Stimulated activated CD8-positive, alpha-beta memory T cell treated with anti-CD3 and anti-CD28 coated beads, Interleukin-12 subunit alpha, Interleukin-12 subunit beta, amount 100 ng/mL, for 24 hours (primary cell): ENCODE measurements around the gene E2F3.
"Not testable (repeated sequence)": the region's sequence is repeated elsewhere in the genome, so short reads cannot be mapped to it uniquely, and the experiment has no call there.

Experiments
- DNase-seq: peaks from one replicate; pipeline ENCODE4 v3.0.0-alpha.2; 2020; ENCODE audit errors: extremely low read depth

Gene E2F3

DNA sequence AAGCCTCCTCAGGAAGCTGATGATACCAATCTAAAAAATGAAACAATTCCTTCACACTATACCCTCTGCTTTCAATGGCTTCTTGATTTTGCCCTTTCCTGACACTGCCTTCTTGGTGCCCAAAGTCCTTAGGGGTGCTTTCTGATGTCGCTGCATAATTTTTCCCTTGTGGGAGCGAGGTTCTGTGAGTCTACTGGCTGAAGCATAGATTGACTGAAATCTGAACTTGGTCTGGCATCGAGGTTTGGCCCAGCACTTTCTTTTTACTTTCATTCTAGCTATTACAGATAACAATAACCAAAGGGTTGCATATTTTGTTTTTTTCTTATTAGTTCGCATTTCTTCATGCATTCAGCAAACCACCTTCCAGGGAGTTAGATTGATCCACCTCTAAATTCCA is 65.8 kb downstream of the E2F3 start:
- no peak for DNase-seq

DNA sequence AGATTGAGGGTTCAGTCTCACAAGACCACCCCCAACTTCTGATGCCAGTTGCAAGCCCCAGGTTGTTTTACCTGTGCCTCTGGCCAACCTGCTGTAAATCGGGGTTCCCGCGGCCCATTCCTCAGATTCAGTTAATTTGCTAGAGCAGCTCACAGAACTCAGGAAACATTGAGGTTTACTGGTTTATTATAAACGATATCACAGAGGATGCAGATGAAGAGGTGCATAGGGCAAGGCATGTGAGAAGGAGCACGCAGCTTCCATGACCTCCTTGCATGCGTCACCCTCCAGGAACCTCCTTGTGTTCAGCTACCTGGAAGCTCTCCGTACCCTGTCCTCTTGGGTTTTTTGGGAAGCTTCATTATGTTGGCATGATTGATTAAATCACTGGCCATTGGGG is 66.5 kb downstream of the E2F3 start:
- DNase-seq: no peak

DNA sequence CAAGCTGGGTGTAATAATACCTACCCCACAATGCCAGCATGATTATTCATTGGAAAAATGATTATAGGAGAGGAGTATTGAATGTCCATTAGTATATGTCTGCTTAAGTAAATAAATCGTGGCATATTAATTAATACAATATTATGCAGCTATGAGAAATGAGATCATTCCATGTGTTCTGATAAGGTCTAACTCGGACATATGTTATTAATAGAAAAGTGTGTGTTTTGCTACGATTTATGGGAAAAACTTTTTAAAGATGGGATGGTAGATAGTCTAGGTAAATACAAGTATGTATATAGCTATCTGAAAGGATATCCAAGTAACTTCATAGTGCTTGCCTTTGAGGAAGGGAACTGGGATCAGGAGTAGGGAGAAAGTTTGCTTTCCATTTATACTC is 71.1 kb downstream of the E2F3 start:
- DNase-seq: no peak

DNA sequence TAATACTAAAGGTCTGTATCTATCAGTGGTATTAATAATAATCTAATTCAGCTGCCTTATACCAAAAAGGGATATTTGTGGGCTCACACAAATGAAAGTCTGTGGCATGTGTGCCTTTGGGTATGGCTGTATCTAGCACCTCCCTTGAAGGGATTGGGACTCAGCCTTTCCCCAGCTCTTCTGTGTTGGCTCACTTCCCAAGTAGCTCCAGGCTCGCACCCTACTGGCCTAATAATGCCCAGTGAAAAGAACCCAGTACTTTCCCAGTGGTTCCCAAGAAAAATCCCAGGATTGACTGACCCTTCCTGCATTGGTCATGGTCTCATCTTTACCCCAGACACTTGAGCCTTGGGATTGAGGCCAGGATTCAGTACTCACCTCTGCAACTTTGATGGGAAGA is 71.8 kb downstream of the E2F3 start:
- no peak for DNase-seq

DNA sequence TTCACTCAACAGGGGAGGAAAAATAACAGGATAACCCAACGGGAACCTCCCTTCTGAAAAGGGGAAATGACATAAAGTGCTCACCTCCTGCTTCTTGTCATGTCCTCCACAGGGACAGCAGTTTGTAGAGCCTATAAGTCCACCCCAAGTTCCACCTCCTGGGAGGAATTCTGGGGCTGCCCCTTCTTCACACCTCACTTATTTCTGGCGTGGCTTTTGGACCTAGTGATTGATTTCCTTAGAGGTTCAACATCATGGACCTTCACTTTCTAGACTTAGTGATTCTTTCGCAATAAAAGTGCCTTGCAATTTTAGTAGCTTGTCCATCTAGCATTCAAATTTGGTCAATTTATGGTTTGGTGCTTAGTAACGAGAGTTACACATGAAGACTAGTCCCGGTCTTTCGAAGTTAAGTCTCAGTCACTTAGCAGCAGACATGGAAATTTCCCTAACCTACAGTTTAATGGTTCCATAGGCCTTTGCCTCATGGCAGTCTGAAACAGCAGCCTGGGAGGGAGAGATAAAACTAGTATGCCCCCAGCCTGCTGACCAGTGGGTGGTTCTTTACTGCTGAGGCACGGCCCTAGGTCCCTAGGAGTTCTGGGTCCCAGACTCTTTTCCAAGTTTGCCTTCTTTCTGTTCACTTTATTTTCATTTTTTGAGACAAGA is 73.3 kb downstream of the E2F3 start:
- DNase-seq: no peak

DNA sequence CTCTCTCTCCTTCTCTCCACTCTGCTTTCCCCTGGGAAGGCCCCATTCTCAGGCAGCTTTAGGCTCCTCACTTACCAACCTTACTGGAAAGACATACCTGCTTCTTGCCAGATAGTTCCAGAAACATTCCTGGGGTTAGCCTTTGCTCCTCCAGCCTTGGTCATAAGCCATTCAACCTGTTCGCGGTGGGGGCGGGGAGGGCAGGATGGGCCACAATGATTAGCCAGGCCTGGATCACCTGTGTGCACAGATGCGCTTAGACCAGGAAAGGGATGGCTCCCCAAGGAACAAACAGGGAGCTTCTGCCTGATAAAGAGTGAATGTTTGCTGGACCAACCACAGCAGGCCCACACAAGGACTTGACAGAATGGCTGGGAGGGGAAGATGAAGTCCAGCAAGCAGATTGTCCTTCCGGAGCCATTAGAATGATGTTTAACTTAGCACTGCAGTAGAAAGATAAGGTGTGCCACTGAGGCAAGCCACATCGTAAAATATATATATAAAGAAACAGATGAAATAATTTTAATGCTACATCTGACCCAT is 74.9 kb downstream of the E2F3 start:
- DNase-seq: no peak

DNA sequence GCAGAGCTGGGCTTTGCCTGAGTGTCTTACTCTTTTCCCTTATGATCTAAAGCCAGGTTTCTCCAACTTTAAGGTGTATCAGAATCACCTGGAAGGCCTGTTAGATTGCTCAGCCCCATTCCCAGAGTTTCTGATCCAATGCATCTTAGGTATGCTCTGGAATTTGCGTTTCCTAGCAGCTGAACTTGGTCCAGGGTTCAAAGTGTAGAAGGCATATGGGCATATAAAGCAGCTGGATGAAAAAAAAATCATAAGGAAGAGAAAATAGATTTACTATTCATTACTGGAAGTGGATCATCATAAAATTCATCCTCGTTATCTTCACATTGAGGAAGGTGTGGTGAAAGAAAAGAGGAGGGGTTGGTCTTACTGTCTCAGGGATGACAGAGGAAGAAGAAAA is 75.8 kb downstream of the E2F3 start:
- DNase-seq: no peak

DNA sequence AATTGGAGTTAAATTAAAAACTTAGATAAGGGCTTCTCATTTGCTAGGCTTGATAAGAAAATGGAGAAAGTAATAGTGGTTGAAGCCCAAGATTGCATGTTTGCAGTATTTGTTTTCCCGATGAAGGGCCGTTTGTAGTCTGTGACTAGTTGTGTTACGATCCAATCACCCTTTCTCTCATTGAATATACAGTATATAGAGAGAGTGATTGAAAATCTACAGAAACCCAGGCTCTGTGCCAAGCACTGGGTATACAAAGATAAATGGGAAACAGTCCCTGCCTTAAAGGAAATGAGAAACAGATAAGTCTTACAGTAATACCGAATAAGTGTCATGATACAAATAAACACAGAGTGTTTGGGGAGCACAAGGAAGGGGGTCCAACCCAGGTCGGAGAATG is 77.4 kb downstream of the E2F3 start:
- DNase-seq: no peak

DNA sequence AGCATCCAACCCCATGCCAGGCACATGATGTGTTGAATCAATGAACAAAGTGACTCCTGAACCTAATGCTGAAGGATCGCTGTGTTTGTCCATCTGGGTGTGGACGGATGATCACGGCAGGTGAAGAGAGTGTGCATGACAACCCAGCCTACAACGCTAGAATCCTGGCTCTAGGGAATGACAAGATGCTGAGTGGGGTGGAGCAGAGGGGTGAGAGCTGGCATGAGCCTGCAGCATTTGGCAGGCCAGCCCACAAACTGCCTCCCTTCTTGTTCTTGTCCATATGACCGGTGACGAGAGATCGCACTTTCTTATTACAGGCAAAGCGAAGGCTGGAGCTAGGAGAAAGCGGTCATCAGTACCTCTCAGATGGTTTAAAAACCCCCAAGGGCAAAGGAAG is 77.8 kb downstream of the E2F3 start:
- DNase-seq: no peak

DNA sequence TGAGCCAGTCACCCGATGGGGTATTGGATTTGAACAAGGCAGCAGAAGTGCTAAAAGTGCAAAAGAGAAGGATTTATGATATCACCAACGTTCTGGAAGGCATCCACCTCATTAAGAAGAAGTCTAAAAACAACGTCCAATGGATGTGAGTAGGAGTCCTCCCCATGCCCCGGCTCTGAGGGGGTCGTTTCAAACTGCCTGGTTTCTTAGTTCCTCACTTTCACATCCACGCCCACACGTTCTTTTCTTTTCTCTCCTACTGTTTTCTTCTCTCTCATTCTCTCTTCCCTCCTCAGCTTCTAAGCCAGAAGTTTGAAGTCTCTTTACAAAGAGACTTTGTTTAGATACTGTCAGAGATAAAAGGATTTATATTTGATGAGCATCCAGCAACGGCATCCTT is 79.6 kb downstream of the E2F3 start:
- DNase-seq: no peak

DNA sequence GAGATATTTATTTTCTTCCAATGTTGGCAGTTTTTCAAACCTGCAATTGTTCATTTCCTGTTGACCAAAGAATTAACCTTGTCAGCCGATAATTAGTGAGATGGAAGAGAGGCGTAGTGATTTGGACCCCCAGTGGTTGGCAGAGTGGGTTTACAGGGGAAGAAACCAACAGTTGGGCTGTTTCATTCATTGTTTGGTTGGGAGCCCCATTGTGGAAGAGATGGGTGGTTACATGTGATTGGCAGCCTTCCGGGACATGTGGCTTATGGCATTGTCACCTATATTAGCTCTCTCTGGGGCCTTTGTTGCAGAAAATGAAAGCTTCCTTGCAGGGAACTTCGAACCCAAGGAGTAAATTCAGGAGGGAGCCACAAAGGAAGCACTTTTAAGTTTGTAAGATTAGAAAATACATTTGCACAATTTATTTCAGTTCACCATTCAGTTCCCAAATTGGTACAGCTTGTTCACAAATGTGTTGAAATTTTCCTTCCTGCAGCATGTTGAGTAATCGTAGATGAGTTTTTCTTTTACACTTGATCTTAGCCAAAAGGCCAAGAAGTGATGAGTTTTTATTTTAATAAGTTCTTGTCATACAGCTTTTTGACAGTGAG is 82.3 kb downstream of the E2F3 start:
- no peak for DNase-seq

DNA sequence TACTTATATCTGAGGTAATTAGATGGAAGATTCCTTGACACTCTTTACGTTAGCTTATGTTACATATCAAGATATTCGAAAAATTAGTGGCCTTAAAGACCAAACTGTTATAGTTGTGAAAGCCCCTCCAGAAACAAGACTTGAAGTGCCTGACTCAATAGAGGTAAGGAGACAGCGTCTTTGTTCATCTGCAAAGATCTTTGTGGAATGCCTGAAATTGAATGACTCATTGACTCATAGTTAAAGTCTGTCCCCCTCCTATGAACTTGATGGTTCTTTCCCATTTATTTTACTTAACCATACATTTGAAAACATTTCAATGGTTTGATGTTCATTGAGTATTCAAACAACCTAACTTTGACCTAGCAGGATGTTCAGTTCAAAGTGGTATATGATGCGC is 85.0 kb downstream of the E2F3 start:
- no peak for DNase-seq

DNA sequence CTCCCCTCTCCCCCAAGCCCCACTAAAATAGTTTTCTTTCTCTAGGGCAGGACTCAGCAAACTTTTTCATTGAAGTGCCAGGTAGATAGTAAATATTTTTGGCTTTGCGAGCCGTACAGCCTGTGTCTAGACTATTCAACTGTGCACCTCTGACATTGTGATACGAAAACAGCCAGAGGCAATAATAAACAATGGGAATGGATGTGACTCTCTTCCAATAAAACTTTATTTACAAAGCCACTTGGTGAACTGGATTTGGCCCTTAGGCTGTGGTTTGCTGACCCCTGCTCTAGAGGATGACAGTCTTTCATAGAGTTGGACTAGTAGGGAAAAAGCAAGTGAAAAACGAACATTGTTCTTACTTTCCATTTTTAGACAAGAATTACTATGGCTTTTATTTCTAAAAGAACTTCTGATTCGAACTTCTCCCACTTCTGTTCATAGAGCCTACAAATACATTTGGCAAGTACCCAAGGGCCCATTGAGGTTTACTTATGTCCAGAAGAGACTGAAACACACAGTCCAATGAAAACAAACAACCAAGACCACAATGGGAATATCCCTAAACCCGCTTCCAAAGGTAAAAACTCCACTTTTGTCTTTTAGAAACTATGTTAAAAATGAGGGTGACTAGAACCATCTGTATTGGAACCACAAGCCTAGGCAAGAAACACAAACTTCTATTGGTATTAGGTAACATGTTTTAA is 86.1 kb downstream of the E2F3 start:
- no peak for DNase-seq

DNA sequence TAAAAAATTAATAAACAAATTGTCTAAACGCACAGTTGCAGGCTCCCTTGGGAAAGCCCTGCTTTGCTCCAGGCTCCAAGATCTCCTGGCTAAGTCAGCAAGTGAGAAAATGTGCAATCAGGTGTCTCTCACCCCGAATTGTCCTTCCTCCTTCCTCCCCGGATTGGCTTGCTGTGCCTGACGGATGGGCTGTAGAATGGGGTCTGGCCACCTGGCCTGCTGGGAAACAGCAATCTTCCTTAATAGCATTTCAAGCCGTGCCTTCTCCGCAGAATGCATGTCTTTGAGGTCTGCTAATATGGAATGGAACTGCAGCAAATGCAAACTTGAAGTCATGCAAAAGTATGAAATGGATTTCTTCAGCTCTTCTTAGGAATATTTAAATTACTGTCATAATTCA is 88.9 kb downstream of the E2F3 start:
- no peak for DNase-seq

DNA sequence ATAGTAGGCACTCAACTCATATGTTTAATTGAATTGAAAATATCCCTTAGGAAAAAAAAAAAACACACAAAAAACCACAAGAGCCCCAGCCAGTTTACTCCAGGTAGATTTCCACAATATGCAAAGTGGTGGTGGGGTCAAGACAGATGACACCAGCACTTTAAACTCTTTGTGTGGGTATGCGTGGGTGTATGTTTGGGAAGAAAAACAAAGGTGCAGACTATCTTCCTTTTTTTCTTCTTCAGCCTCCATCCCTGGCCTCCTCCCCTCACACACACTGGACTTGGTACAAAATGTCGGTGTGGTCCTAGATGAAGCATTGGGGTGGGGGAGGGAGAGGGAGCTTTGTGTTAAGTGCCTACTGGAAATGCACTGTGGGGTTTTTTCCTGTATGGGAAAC is 90.4 kb downstream of the E2F3 start:
- DNase-seq: no peak

DNA sequence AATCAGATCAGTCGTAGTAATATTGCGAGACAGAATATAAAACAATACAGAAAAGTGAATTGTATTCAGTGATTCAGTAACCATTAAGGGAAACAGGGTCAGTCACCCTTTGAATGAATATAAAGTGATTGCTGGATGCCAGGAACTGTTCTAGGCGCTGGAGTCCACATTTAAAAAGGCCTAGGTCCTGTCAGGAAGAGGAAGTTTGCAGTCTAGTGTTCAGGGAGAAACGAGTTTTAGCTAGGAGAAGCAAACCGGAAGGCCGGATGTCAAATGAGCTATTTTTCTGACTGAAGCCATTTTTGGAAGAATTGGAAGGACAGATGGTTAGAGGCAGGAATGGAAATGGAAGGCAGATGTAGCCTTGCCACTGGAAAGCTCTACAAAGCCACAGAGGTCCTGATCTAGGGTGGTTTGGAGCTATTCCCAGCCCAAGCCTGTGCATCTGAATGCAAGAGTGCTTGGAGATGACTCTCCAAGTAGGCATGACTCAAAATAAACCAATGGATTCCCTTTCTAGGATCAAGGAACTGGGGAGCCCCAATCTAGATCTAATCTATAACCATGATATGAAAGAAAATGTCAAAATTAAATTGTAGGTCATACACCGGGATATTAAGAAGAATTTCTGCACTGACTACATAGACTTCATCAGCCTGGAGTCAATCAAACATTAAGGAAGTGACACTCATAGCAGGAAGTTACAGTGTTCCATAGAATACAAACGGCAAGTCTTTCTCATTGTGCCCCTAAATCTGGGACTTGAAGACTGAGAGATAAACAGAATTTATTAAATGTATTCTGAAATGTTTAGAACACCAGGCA is 95.7 kb downstream of the E2F3 start:
- no peak for DNase-seq

DNA sequence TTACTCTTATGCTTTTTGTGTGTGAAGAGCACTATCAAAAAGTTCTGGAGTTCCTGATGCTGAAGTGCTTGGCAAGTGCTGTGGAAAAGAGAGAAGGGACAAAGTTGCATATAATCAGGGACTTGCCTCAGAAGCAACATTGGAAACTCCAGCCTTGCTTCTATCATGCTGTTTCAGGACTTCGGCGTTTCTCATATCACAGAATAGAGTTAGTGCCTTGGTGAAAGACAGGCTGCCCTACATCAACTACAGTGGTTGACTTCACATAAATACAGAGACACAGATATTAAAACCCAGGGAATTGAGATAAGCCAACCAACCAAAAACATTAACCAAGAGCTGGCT is 96.3 kb downstream of the E2F3 start:
- DNase-seq: no peak

DNA sequence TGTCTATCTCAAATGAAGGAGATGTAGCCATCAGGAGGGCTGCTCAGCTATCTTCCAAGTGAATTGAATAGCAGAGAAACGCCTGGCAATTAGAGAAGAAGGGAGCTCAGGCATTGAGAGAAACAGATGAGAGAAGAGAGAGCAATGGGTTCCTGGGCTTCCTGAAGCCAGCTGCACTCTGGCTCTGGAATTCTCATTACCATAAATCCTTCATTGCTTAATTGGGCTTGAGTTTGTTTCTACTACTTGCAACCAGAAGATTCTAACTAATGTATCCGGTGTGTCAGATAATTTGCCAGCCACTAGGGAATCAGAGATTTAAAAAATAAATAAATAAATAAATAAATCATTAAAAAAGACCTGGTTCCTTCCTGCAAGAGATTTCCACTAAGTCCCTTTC is 107.5 kb downstream of the E2F3 start:
- DNase-seq: no peak

DNA sequence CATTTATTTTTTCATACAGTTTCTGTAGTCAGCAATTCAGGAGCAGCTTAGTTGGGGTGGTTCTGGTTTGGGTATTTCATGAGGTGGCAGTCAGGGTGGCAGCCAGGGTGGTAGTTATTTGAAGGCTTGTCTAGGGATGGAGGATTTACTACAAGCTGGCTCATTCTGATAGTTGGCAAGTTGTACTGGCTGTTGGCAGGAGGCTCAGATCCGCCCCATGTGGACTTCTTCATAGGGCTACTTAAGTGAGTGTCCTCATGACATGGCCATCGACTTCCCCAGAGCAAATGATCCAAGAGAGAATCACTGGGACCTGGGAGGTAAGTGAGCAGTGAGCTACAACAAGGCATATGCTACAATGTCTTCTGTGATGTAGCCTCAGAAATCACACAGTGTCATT is 110.2 kb downstream of the E2F3 start:
- DNase-seq: no peak

DNA sequence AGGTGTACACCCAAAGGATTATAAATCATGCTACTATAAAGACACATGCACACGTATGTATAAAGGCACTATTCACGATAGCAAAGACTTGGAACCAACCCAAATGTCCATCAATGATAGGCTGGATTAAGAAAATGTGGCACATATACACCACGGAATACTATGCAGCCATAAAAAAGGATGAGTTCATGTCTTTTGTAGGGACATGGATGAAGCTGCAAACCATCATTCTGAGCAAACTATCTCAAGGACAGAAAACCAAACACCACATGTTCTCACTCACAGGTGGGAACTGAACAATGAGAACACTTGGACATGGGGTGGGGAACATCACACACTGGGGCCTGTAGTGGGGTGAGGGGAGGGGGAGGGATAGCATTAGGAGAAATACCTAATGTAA is 123.5 kb downstream of the E2F3 start:
- DNase-seq: not testable (repeated sequence)

DNA sequence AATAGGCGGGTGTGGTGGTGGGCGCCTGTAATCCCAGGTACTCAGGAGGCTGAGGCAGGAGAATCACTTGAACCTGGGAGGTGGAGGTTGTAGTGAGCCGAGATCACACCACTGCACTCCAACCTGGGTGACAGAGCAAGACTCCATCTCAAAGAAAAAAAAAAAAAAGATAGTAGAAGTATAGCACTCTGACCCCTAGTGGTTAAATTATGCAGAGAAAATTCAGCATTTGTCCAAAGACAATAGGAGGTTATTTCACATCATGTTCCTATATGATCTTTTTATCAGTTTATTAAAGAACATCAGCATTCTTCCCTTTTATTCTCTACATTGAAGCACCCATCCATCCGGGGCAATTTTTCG is 127.4 kb downstream of the E2F3 start:
- not testable (repeated sequence) for DNase-seq

DNA sequence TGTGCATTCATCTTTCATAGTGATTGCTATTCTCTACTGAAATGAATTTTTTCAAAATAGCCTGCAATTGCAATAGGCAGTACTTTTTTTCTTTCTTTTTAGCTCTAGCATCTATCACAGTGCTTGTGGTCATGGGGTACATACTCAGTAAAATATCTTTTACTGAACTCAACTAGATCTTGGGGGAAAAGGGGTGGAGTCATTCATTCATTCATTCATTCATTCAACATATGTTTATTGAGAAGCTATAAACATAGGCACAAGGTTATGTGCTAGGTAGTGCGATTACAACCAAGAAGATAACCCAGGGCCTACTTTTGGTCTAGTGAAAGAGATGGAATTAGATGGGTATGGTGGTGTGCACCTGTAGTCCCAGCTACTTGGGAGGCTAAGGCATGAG is 131.2 kb downstream of the E2F3 start:
- no peak for DNase-seq
